ENCODE measurements around the gene EIF4A3. TPM values are rescaled to one million over a fixed set of nuclear protein-coding genes. Genes with fewer than 3 reads are reported as not detected.

EIF4A3 gene
- total and polyA plus RNA-seq, 9 of the 15 experiments (the other 6 are each of a cell fraction or from before 2014, with no cell fraction given) = 62.7 to 171 (median 127) TPM

- peak; percentile 79 for TF ChIP-seq MGA (IDR thresholded peaks at IDR 0.05)
- no peak for TF ChIP-seq CBX2 (IDR thresholded peaks at IDR 0.05; ENCODE audit: insufficient read depth, low read length, poor library complexity, severe bottlenecking)
- no peak for TF ChIP-seq ZEB2 (IDR thresholded peaks at IDR 0.05)
- peak; percentile 89 for TF ChIP-seq L3MBTL2 (IDR thresholded peaks at IDR 0.05)
- no peak for TF ChIP-seq SMARCB1 (IDR thresholded peaks at IDR 0.05; ENCODE audit: insufficient read length, low read depth)
- no peak for TF ChIP-seq ZBTB7A (IDR thresholded peaks at IDR 0.05; ENCODE audit: borderline replicate concordance, control insufficient read depth, low read depth, low read length)
- no peak for TF ChIP-seq ZNF217 (CRISPR knock-in tag; IDR thresholded peaks at IDR 0.05)
- no peak for TF ChIP-seq TBP (optimal IDR thresholded peaks at IDR 0.05; ENCODE audit: low read depth, low read length)
- TF ChIP-seq CHD1 (IDR thresholded peaks at IDR 0.05; ENCODE audit: low read length) = no peak
- no peak for TF ChIP-seq FOXP4 (CRISPR knock-in tag; IDR thresholded peaks at IDR 0.05; ENCODE audit: borderline replicate concordance)
- TF ChIP-seq ADNP (tag; IDR thresholded peaks at IDR 0.05) = no peak
- TF ChIP-seq TBL1XR1 (IDR thresholded peaks at IDR 0.05; ENCODE audit: low read length in 2 of 2) = no peak
- TF ChIP-seq SFPQ (IDR thresholded peaks at IDR 0.05; ENCODE audit: low read depth, low read length) = no peak
Observed at GRCh38 chr17:80105762-80106161, 41.2 kb downstream of the EIF4A3 start (continued).
